Keratinocyte (primary cell): ENCODE results near the gene PRMT2. TPM values are rescaled to one million over a fixed set of nuclear protein-coding genes. Genes with fewer than 3 reads are reported as not detected.

Experiments used
- DNase-seq: peaks from one replicate; pipeline ENCODE4 v3.0.0-alpha.2; 2011; ENCODE audit warnings: low read depth, missing footprints, low spot score
- FAIRE-seq: peaks from 2 replicates; lab custom pipeline; 2011; peaks lifted over from hg19 to GRCh38; lab: Jason Lieb, UNC
- H2AFZ ChIP-seq: 2 replicates; pipeline ENCODE4 v1.6.0; 2012; ENCODE audit warnings: low read length, control low read depth, inconsistent platforms; ENCODE audit not compliant: control insufficient read depth
- H3K27ac ChIP-seq: 2 replicates; pipeline ENCODE4 v1.5.1; 2011; ENCODE audit warnings: low read length; ENCODE audit not compliant: control insufficient read depth, insufficient read depth
- H3K27me3 ChIP-seq: 3 replicates; pipeline ENCODE4 v1.6.0; 2011; ENCODE audit warnings: low read length; ENCODE audit not compliant: control insufficient read depth, insufficient read depth; ENCODE audit errors: extremely low read depth
- H3K36me3 ChIP-seq, 2 experiments: 2 replicates in 1 of 2; 3 replicates in 1 of 2; pipeline ENCODE4 v1.5.1; 2011; ENCODE audit warnings: low read length in 2 of 2, mild to moderate bottlenecking in 1 of 2; ENCODE audit not compliant: control insufficient read depth in 2 of 2, insufficient read depth in 2 of 2; ENCODE audit errors: extremely low read depth in 1 of 2
- H3K4me1 ChIP-seq: 3 replicates; pipeline ENCODE4 v1.5.1; 2011; ENCODE audit warnings: low read length; ENCODE audit not compliant: control insufficient read depth, insufficient read depth; ENCODE audit errors: extremely low read depth
- H3K4me2 ChIP-seq: 3 replicates; pipeline ENCODE4 v1.6.0; 2011; ENCODE audit warnings: low read depth, low read length; ENCODE audit not compliant: control insufficient read depth, insufficient read depth; ENCODE audit errors: extremely low read depth
- H3K4me3 ChIP-seq, 3 experiments: fragments of 200-600 bp in 1 of 3; sonication (generic) in 1 of 3; 2 replicates in 2 of 3; 3 replicates in 1 of 3; pipeline ENCODE4 v1.5.1; 2011 to 2016; ENCODE audit warnings: low read length in 3 of 3, mild to moderate bottlenecking in 3 of 3, control low read depth in 2 of 3, inconsistent platforms in 1 of 3, low read depth in 1 of 3, mixed read lengths in 1 of 3, mixed run types in 1 of 3, moderate library complexity in 1 of 3; ENCODE audit not compliant: control insufficient read depth in 2 of 3, insufficient read depth in 2 of 3; ENCODE audit errors: extremely low read depth in 1 of 3
- H3K79me2 ChIP-seq: 2 replicates; pipeline ENCODE4 v1.6.0; 2012; ENCODE audit warnings: low read length; ENCODE audit not compliant: control insufficient read depth, insufficient read depth
- H3K9ac ChIP-seq: 3 replicates; pipeline ENCODE4 v1.6.0; 2011; ENCODE audit warnings: low read length; ENCODE audit not compliant: control insufficient read depth, insufficient read depth; ENCODE audit errors: extremely low read depth
- H3K9me1 ChIP-seq: 3 replicates; pipeline ENCODE4 v1.6.0; 2011; ENCODE audit warnings: low read length; ENCODE audit not compliant: control insufficient read depth, insufficient read depth; ENCODE audit errors: extremely low read depth
- H3K9me3 ChIP-seq: 2 replicates; pipeline ENCODE4 v1.5.1; 2012; ENCODE audit warnings: low read depth, low read length; ENCODE audit not compliant: control insufficient read depth
- H4K20me1 ChIP-seq: 3 replicates; pipeline ENCODE4 v1.6.0; 2011; ENCODE audit warnings: low read length; ENCODE audit not compliant: control insufficient read depth, insufficient read depth; ENCODE audit errors: extremely low read depth
- EZH2 ChIP-seq: IDR thresholded peaks from one replicate; pipeline ENCODE4 v1.6.1; 2012; ENCODE audit warnings: inconsistent platforms, mild to moderate bottlenecking, low read length, moderate library complexity
- dilution Hi-C: fragments of 300-500 bp; cut with MboI; formaldehyde crosslinking; loops from one replicate; pipeline ENCODE4 v1.7.0; 2020; ENCODE audit warnings: low sequenced_read_pairs; ENCODE audit not compliant: extremely low pct_ligation_motif_present
- polyA plus RNA-seq, 5 experiments: library from polyadenylated mRNA; depleted of rRNA in 3 of 5; stranded (reverse) in 3 of 5; stranded (forward) in 1 of 5; unstranded in 1 of 5; fragments of >200 nt; gene quantifications; 1 replicate in 1 of 5; 2 replicates in 3 of 5; 3 replicates in 1 of 5; pipeline versions ENCODE4 v1.2.1 to v1.2.3, GENCODE V29; 2011 to 2012; ENCODE audit warnings: missing spikeins in 2 of 5, low read depth in 1 of 5, low replicate concordance in 1 of 5
- TF ChIP-seq, protein P1 (sequence below), 3 experiments: IDR thresholded peaks in 1 of 3; conservative IDR thresholded peaks in 1 of 3; optimal IDR thresholded peaks in 1 of 3; 2 replicates in 2 of 3; 3 replicates in 1 of 3; pipeline versions ENCODE3 to v1.5.1; 2011; ENCODE audit warnings: low read length in 3 of 3, mild to moderate bottlenecking in 3 of 3, moderate library complexity in 2 of 3, control low read depth in 1 of 3, inconsistent platforms in 1 of 3; ENCODE audit not compliant: insufficient read depth in 2 of 3; ENCODE audit errors: extremely low read depth in 1 of 3

Gene PRMT2
- polyA plus RNA-seq, 1 donor (not counting 4 experiments of a cell fraction or from before 2014, with no cell fraction given), result 97.3 TPM

GRCh38 chr21:46604329-46604974, 31.0 kb upstream of the PRMT2 start:
- Histone ChIP-seq H4K20me1 (no peaks in the 10 kb centered on the region), H3K9me3 (no peaks in the 10 kb centered on the region), H3K9me1 (no peaks in the 10 kb centered on the region), H3K27me3 (peaks cover 14% of the 10 kb centered on the region), H3K27ac (no peak overlapping the region), H3K36me3 (no peaks in the 10 kb centered on the region), H3K4me2 (no peak overlapping the region), H3K4me3 (no peak overlapping the region), H3K9ac (no peak overlapping the region), H2AFZ (no peak overlapping the region), H3K4me1 (no peaks in the 10 kb centered on the region), H3K79me2 (no peaks in the 10 kb centered on the region)
- no peak for TF ChIP-seq EZH2
- TF ChIP-seq, protein P1, sequence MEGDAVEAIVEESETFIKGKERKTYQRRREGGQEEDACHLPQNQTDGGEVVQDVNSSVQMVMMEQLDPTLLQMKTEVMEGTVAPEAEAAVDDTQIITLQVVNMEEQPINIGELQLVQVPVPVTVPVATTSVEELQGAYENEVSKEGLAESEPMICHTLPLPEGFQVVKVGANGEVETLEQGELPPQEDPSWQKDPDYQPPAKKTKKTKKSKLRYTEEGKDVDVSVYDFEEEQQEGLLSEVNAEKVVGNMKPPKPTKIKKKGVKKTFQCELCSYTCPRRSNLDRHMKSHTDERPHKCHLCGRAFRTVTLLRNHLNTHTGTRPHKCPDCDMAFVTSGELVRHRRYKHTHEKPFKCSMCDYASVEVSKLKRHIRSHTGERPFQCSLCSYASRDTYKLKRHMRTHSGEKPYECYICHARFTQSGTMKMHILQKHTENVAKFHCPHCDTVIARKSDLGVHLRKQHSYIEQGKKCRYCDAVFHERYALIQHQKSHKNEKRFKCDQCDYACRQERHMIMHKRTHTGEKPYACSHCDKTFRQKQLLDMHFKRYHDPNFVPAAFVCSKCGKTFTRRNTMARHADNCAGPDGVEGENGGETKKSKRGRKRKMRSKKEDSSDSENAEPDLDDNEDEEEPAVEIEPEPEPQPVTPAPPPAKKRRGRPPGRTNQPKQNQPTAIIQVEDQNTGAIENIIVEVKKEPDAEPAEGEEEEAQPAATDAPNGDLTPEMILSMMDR (optimal IDR thresholded peaks at IDR 0.05 in 1 of 3, IDR thresholded peaks at IDR 0.05 in 1 of 3, conservative IDR thresholded peaks at IDR 0.05 in 1 of 3; ENCODE audit: extremely low read depth in 1 of 3, insufficient read depth in 2 of 3, low read length in 3 of 3), result no peak
- FAIRE-seq (no peak), DNase-seq (no peak)
- dilution Hi-C loops, result no loop called here

DNA sequence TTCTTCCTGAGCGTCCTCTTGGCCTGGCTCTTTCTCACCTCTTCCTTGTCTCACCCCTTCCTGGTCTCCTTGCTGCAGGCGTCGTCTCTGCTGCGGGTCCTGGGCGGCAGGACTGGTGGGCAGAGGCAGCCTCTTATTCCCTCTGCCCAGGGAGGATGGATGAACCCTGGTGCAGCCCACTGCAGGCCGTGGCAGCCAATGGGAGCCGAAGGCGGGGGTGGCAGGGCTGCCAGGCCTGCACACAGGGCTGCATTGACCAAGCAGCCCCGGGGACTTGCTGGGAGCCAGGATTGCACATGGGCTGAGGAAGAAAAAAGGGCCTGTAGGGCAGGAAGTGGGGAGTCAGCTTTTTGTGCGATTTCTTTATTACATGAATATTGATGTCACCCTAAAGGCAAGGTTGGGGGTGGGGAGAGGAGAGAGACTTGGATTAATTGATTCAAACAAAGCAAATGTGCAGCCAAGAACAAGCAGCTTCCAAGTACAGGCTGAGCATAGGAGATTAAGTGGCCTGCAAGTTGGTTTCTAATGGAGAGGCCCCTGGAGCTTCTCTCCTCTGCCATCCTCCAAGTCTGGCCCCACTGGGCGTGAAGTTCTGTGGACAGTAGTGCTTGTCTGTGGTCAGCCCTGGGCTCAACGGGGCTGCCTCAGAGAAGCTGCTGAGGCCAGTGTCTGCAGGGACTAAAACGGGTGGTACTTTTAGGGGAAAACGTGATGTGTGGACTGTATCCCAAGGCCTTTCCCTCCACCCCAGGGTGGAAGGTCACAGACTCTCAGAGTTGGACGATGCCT, 30.3 kb upstream of the PRMT2 start, which contains the start of gene S100B:
S100B (minus strand) TSS at position 108 of the 792 bp plus-strand sequence. CDS start 2,667 bp downstream, outside the sequence.
- H3K4me1 ChIP-seq, result no peaks in the 10 kb centered on the region
- no peaks in the 10 kb centered on the region for H3K36me3 ChIP-seq
- no peak for FAIRE-seq
- no peak within 1 kb of the TSS for H2AFZ ChIP-seq
- no peaks in the 10 kb centered on the region for H3K9me3 ChIP-seq
- no peaks in the 10 kb centered on the region for H4K20me1 ChIP-seq
- TF ChIP-seq EZH2, result no peak
- TF ChIP-seq, protein P1 (optimal IDR thresholded peaks at IDR 0.05 in 1 of 3, IDR thresholded peaks at IDR 0.05 in 1 of 3, conservative IDR thresholded peaks at IDR 0.05 in 1 of 3; ENCODE audit: extremely low read depth in 1 of 3, insufficient read depth in 2 of 3, low read length in 3 of 3), result no peak
- H3K27me3 ChIP-seq, result peaks cover 18% of the 10 kb centered on the region
- no peak within 1 kb of the TSS for H3K4me3 ChIP-seq
- no peak for DNase-seq
- H3K4me2 ChIP-seq, result no peak within 1 kb of the TSS
- dilution Hi-C loops, result no loop called here
- H3K9me1 ChIP-seq, result no peaks in the 10 kb centered on the region
- H3K79me2 ChIP-seq, result no peaks in the 10 kb centered on the region
- no peak within 1 kb of the TSS for H3K9ac ChIP-seq
- no peak within 1 kb of the TSS for H3K27ac ChIP-seq
